Measurements from ENCODE around the gene RNF144A.

The RNF144A gene

GRCh38 chr2:6908291-6908690 is 8.9 kb upstream of the RNF144A start:
- DNase-seq (ENCODE audit: low spot score): no peak

- no peak for DNase-seq (ENCODE audit: low spot score)
These were observed 7.5 kb upstream of the RNF144A start for GRCh38 chr2:6909431-6910385.

GRCh38 chr2:6911721-6912120 is 5.5 kb upstream of the RNF144A start:
- DNase-seq (ENCODE audit: low spot score): no peak

- no peak for DNase-seq (ENCODE audit: low spot score)
These were observed 3.6 kb upstream of the RNF144A start for GRCh38 chr2:6913415-6914157.

GRCh38 chr2:6914828-6915227 is 2.4 kb upstream of the RNF144A start:
- no peak for DNase-seq (ENCODE audit: low spot score)

- DNase-seq (ENCODE audit: low spot score): no peak
These were observed 1.8 kb upstream of the RNF144A start for GRCh38 chr2:6915399-6915798.

GRCh38 chr2:6916224-6916623 is 988 bp upstream of the RNF144A start:
- DNase-seq (ENCODE audit: low spot score): no peak

- DNase-seq (ENCODE audit: low spot score): no peak
These were observed 509 bp upstream of the RNF144A start for GRCh38 chr2:6916736-6917070.

- DNase-seq (ENCODE audit: low spot score): peak; percentile 69
These were observed 679 bp downstream of the RNF144A start for GRCh38 chr2:6917761-6918421.

GRCh38 chr2:6919901-6920742 is 2.9 kb downstream of the RNF144A start:
- no peak for DNase-seq (ENCODE audit: low spot score)

GRCh38 chr2:6920743-6921064 is 3.5 kb downstream of the RNF144A start:
- no peak for DNase-seq (ENCODE audit: low spot score)

GRCh38 chr2:6921321-6921922 is 4.2 kb downstream of the RNF144A start:
- DNase-seq (ENCODE audit: low spot score): no peak

- no peak for DNase-seq (ENCODE audit: low spot score)
These were observed 5.0 kb downstream of the RNF144A start for GRCh38 chr2:6922201-6922656.

- DNase-seq (ENCODE audit: low spot score): no peak
These were observed 6.1 kb downstream of the RNF144A start for GRCh38 chr2:6923319-6923718.

GRCh38 chr2:6924101-6924923 is 7.1 kb downstream of the RNF144A start:
- no peak for DNase-seq (ENCODE audit: low spot score)

GRCh38 chr2:6924924-6925409 is 7.8 kb downstream of the RNF144A start:
- DNase-seq (ENCODE audit: low spot score): no peak

GRCh38 chr2:6926071-6926732 is 9.0 kb downstream of the RNF144A start:
- no peak for DNase-seq (ENCODE audit: low spot score)

- DNase-seq (ENCODE audit: low spot score): no peak
These were observed 10.0 kb downstream of the RNF144A start for GRCh38 chr2:6927186-6927585.

- no peak for DNase-seq (ENCODE audit: low spot score)
These were observed 10.5 kb downstream of the RNF144A start for GRCh38 chr2:6927753-6928152.

- no peak for DNase-seq (ENCODE audit: low spot score)
These were observed 11.2 kb downstream of the RNF144A start for GRCh38 chr2:6928452-6928851.
